CD4-positive, alpha-beta T cell treated with Interleukin-6 for 4 hours (primary cell): ENCODE measurements around the gene ARID1A.
A peak's percentile ranks its signal among the peaks of the same experiment; 100 is the strongest.
"Not testable (repeated sequence)": the region's sequence is repeated elsewhere in the genome, so short reads cannot be mapped to it uniquely, and the experiment has no call there.

Source experiments
- DNase-seq: peaks from one replicate; pipeline ENCODE4 v3.0.0-alpha.2; 2020; ENCODE audit warnings: mixed read lengths

Gene ARID1A

GRCh38 chr1:26789931-26790330 lies 94.1 kb downstream of the ARID1A start:
- no peak for DNase-seq

- no peak for DNase-seq
Observed at GRCh38 chr1:26790551-26790953, 94.7 kb downstream of the ARID1A start.

- no peak for DNase-seq
Observed at GRCh38 chr1:26791148-26791547, 95.3 kb downstream of the ARID1A start.

GRCh38 chr1:26791626-26792025 lies 95.8 kb downstream of the ARID1A start:
- no peak for DNase-seq

GRCh38 chr1:26792924-26793323 lies 97.1 kb downstream of the ARID1A start:
- no peak for DNase-seq

GRCh38 chr1:26794391-26794790 lies 98.6 kb downstream of the ARID1A start:
- DNase-seq: no peak

GRCh38 chr1:26797627-26798026 lies 101.8 kb downstream of the ARID1A start:
- DNase-seq: no peak

GRCh38 chr1:26799479-26800142 lies 103.8 kb downstream of the ARID1A start:
- peak; percentile 51 for DNase-seq

GRCh38 chr1:26803932-26804331 lies 108.1 kb downstream of the ARID1A start:
- not testable (repeated sequence) for DNase-seq

GRCh38 chr1:26810105-26810504 lies 114.3 kb downstream of the ARID1A start:
- DNase-seq: peak; percentile 78

- no peak for DNase-seq
Observed at GRCh38 chr1:26811057-26811456, 115.2 kb downstream of the ARID1A start.

GRCh38 chr1:26811708-26812107 lies 115.9 kb downstream of the ARID1A start:
- DNase-seq: no peak

GRCh38 chr1:26814377-26814776 lies 118.6 kb downstream of the ARID1A start:
- DNase-seq: no peak

- DNase-seq: no peak
Observed at GRCh38 chr1:26814893-26815292, 119.1 kb downstream of the ARID1A start.

GRCh38 chr1:26820784-26821269 lies 125.0 kb downstream of the ARID1A start:
- peak; percentile 51 for DNase-seq

- no peak for DNase-seq
Observed at GRCh38 chr1:26822737-26823395, 127.1 kb downstream of the ARID1A start.

- DNase-seq: no peak
Observed at GRCh38 chr1:26824731-26825130, 128.9 kb downstream of the ARID1A start.

GRCh38 chr1:26826261-26827105 lies 130.7 kb downstream of the ARID1A start, which contains the start of gene ZDHHC18:
TSS of gene ZDHHC18 (plus strand) at chr1:26826688. CDS start at chr1:26826805, 117 bp downstream.
- DNase-seq: peak; percentile 79

- no peak for DNase-seq
Observed at GRCh38 chr1:26827106-26827604, 131.3 kb downstream of the ARID1A start.

GRCh38 chr1:26827663-26828062 lies 131.8 kb downstream of the ARID1A start:
- DNase-seq: no peak

GRCh38 chr1:26828411-26828991 lies 132.7 kb downstream of the ARID1A start:
- DNase-seq: peak; percentile 18

- DNase-seq: no peak
Observed at GRCh38 chr1:26829184-26829911, 133.5 kb downstream of the ARID1A start.
